NCI-H510A (cell line): Measurements from ENCODE around the gene MYRF.

Source experiments
- DNase-seq: peaks from one replicate; lab custom pipeline; 2025; lab: John Stamatoyannopoulos, UW

Gene MYRF

GRCh38 chr11:61760946-61761345 is 8.5 kb downstream of the MYRF start:
- DNase-seq = no peak

- no peak for DNase-seq
These were observed 9.2 kb downstream of the MYRF start for GRCh38 chr11:61761440-61762222.

DNA sequence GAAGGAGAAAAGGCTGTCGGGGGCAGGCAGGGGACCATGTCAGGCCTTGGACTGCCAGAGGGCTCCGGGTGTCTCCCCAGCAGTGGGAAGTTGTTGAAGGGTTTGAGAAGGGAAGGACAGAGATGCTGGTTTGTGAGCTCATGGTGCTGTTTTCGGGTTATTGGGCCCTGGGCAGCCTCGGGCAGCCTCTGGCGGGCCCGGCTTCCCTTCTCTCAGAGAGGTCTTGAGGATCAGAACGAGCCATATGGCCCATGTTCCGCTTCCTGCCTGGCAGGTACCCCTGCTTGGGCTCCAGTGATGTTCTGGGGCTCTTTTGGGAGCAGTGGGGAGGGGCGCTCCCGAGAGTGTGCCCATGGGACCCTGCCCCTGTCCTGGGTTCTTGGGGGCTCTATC is 9.8 kb downstream of the MYRF start:
- DNase-seq = no peak

DNA sequence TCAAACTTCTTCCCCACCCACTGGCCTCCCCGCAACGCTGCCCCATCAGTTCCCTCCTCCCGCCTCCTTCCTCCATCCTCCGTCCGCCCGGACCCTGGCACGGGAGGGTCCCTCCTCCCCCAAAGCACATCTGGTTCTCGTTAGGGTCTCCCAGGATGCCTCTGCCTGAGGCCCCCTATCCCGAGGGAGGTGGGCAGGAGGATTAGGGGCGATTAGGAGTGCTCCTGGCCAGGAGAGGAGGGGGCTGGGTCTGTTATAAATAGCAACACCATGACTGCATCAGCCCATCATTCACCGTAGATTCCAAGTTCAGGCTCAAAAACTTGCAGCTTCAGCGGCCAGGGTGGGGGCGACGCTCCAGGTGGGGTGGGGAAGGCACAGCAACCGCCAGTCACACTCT is 10.4 kb downstream of the MYRF start:
- DNase-seq = no peak

GRCh38 chr11:61763930-61764605 is 11.6 kb downstream of the MYRF start:
- DNase-seq = no peak

- no peak for DNase-seq
These were observed 12.3 kb downstream of the MYRF start for GRCh38 chr11:61764606-61765260.

DNA sequence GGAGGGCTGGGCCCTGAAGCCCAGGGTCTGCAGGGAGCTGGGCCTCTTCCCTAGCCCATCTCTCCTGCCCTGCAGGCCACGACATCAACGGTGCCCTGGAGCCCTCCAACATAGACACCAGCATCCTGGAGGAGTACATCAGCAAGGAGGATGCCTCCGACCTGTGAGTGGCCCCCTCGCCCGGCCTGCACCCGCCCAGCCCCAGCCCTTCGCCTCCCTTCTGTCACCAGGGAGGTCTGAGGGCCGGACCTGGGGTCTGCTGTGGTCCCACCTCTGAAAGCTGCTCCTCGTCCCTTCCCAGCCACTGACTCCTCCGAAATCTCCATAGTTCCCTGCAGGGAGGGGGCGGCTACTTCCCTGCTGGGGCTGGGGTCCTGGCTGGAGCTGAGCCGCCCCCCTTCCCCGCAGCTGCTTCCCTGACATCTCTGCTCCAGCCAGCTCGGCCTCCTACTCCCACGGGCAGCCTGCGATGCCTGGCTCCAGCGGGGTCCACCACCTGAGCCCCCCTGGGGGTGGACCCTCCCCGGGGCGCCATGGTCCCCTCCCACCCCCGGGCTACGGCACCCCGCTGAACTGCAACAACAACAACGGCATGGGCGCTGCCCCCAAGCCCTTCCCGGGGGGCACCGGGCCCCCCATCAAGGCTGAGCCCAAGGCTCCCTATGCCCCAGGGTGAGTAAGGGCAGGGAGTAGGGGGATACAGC is 13.3 kb downstream of the MYRF start:
- no peak for DNase-seq

DNA sequence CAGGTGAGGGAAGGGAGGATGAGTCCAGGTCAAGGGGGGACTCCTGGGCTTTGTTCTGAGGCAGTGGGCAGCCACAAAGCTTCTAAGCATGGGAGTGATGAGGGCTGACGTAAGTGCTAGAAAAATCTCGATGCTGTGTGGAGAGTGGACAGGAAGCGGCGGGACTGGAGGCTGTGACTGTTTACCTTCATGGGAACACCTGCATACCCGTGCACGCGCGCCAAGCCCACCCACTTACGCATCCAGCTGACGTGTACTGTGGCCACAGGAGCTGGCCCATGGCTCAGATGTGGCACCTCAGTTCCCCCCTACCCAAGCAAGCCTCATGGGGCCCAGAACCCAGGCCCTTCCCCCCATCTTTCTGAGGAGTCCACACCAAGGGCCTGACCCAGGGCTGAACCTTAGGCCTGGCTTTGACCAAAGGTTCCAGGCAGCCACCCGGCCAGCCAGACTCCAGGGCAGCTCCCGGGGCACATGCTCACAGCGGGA is 14.0 kb downstream of the MYRF start:
- no peak for DNase-seq

DNA sequence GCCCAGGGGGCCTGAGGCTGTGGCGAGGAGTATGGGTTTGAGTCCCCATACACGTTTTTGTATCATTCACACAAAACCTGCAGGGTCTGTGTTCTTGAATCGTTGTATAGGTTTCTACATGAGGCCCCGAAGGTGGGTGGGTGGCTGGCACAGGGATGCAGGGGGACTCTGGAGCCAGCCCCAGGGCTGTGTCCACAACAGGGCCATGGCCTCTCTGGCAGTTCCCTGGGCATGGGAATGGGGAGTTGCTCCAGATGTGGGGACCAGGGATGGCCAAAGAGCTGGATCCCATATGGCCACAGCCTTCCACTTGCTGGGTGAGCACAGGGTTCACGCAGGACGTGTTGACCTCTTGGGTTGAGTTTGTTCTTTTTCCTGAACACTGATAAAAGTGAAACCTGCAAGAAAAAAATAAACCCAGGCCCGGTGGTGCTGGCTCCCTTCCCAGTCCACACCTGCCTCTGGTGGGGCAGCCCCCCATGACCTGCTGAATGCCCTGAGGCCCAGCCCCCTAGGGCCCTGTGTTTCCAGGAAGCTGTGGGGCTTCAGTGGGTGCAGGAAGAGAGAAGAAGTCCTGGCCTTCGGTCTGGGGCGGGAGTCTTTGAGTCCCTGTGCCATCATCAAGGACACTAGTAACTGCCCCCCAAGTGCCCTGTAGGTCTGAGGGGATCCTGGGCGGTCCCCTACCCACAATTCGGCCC is 16.1 kb downstream of the MYRF start:
- no peak for DNase-seq

DNA sequence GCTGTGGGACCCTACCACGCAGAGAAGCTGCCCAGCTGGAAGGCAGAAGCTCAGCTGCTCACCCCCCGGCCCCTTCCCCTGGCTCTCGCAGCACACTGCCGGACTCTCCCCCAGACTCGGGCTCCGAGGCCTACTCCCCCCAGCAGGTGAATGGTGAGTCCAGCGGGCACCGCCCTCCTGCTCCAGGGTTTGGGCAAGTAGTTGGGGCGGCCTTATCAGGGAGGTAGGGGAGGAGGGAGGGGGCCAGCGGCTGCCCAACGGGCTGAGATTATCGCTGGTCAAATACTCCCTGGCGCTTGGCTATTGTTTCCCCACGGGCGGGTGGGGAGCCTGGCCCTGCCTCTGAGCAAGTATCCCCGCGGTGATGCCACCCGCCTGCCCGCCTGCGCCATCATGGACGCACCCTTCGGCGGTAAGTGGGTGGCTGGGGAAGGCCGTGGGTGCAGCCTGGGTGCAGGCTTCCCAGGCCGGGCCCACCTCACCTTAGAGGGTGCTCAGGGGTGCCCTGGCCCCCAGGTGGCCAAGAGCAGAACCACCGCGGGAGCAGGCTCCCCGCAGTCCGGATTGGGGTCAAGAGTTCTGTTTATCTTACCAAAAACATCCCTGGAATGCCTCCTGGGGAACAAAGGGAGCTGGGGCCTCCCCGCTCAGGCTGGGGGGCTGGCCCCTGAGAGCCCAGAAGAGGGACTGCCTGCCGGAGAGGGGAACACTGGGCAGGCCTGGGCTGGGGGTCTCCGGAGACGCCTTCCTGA is 16.9 kb downstream of the MYRF start:
- DNase-seq = no peak

- DNase-seq = no peak
These were observed 17.7 kb downstream of the MYRF start for GRCh38 chr11:61769946-61770683.

DNA sequence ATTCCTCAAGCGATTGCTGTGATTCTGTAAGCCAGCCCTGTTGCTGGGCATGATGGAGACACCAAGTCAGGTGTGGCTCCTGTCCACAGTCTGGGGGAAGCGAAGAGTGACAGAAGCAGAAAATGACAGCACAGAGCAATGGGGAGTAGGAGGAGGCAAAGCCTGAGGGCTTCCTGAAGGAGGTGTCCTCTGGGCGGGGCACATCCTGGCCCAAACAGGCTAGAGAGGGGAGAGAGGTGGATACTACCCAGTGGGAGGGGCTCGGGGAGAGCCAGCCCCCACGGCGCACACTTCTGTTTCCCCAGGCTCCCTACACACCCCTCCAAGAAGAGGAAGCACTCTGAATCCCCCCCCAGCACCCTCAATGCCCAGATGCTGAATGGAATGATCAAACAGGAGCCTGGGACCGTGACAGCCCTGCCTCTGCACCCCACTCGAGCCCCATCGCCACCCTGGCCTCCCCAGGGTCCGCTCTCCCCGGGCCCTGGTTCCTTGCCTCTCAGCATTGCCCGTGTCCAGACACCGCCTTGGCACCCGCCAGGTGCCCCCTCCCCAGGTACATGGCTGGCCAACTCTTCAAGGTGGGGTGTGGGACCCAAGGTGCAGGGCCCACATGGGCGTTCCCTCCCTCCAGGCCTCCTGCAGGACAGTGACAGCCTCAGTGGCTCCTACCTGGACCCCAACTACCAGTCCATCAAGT is 18.9 kb downstream of the MYRF start:
- no peak for DNase-seq

DNA sequence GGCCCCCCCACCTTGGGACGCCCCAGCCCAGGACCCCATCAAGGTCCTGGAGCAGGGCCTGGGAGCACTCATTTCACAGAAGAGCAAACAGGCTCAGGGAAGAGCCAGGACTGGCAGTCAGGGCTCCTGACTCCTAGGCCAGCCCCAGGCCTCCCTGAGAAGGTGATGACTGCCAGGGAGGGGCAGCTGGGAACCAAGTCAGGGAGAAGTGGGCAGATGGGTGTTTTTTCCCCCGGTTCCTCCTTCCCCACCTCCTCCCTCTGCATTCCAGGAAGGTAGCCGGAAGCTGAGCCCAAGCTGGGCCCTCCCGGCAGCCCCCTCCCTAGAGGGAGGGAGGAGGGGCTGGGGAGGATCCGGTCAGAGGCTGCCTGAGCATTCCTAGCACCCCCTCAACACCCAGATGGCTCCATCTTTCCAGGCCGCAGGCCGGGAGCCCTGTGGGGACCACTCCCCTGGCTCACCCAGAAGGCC is 19.6 kb downstream of the MYRF start:
- no peak for DNase-seq

GRCh38 chr11:61773356-61773755 is 20.9 kb downstream of the MYRF start:
- no peak for DNase-seq

DNA sequence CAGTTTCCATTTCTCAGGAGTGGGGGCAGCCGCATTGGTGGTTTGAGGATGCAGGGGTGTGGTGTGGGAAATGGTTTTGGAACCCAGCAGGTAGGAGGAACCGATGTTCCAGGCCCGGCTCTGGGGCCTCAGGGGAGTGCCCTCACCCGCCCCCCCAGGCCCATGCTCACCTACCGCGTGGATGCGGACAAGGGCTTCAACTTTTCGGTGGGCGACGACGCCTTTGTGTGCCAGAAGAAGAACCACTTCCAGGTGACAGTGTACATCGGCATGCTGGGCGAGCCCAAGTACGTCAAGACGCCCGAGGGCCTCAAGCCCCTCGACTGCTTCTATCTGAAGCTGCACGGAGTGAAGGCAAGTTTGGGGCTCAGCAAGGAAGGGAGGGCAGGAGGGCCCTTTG is 21.4 kb downstream of the MYRF start:
- DNase-seq = no peak

GRCh38 chr11:61774411-61774810 is 22.0 kb downstream of the MYRF start:
- no peak for DNase-seq

GRCh38 chr11:61775106-61775505 is 22.7 kb downstream of the MYRF start:
- DNase-seq = no peak

- DNase-seq = no peak
These were observed 23.4 kb downstream of the MYRF start for GRCh38 chr11:61775606-61776554.
